CD1c-positive myeloid dendritic cell (primary cell): ENCODE data around the gene UTS2.

Source experiments
- DNase-seq: peaks from one replicate; pipeline ENCODE4 v3.0.0-alpha.2; 2016; ENCODE audit errors: extremely low spot score

The UTS2 gene, protein sequence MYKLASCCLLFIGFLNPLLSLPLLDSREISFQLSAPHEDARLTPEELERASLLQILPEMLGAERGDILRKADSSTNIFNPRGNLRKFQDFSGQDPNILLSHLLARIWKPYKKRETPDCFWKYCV

DNA sequence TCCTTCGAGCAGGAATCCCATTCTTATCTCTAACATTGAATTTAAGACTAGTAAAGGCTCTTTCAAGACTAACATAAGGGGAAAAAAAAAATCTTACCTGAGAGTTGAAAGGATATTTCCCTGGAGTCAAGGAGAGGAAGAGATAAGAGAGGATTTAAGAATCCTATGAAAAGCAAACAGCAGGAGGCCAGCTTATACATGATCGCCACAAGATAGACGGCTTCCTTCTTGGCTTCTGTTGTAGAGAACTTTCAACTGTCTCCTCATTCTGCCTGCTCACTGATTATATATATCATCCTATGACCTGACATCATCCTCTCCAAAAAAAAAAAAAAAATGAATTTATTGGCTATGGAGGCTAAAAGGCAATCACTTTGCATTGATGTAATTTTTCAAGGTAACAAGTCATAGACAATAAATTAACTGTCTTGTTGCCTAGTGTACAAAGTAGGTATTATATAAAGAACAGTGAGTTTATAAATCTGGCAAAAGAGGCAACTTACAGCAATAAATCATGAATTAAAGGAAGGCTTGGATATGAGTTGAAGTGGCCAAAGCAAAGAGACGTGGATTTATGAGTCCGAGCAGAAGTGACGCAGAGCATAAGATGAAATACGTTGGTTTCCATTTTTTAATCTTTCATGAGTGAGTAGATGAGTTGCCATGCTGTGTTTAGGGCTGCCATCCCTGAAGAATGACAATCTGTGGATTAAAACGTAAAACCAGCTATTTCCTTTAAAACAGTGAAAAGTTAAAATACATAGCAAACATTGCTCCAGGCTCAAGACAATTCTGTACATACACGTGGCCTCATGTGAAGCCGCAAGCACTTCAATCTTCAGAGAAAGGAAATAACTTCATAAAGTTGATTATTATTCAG is at the start of gene UTS2:
Gene UTS2 (minus strand): TSS at position 262 of the 880 bp plus-strand sequence. CDS start 62 bp downstream, at position 200.
- no peak for DNase-seq

DNA sequence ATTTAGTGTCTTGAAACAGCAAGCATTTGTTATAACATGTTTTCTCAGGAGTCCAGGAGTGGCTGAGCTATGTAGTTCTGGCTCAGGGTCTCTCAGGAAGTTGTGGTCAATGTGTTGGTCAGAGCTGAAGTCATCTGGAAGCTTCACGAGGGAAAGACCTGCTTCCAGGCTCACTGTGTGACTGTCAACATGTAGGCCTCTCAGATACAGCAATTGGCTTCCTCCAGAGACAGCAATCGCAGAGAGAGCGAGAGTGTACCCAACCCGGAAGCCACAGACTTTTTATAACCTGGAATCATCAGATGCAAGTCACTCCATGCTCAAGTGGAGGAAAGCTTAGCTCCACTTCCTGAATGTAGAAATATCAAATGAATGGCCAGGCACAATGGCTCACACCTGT is 46.9 kb upstream of the UTS2 start:
- no peak for DNase-seq

DNA sequence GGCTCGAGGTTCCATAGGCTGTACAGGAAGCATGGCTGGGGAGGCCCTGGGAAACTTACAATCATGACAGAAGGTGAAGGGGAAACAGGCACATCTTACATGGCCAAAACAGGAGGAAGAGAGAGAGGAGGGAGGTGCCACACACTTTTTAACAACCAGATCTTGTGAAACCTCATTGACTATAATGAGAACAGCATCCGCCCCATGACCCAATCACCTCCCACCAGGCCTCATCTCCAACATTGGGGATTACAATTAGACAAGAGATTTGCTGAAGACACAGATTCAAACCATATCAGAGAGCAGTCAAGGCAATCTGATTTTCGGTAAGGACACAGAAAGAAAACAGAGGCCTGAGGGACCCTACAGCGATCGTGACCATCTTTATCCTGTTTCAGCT is 46.1 kb upstream of the UTS2 start:
- DNase-seq, result no peak

DNA sequence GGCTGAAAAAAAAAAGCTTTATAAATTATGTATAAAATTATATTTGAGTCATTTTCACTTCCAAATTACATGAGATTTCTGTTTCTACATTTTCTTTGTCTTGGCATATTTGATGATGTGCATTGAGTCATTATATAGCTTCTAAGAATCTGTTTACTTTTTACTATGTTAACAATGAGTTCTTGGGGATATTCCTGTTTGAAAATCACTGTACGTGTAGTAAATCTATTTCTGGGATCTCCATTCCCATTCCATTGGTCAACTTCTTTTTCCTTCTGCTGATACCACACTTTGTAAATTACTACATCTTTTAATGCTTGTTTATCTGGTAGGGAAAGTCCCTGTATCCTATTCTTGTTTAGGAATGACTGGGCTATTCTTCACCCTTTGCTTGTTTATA is 44.1 kb upstream of the UTS2 start:
- no peak for DNase-seq

DNA sequence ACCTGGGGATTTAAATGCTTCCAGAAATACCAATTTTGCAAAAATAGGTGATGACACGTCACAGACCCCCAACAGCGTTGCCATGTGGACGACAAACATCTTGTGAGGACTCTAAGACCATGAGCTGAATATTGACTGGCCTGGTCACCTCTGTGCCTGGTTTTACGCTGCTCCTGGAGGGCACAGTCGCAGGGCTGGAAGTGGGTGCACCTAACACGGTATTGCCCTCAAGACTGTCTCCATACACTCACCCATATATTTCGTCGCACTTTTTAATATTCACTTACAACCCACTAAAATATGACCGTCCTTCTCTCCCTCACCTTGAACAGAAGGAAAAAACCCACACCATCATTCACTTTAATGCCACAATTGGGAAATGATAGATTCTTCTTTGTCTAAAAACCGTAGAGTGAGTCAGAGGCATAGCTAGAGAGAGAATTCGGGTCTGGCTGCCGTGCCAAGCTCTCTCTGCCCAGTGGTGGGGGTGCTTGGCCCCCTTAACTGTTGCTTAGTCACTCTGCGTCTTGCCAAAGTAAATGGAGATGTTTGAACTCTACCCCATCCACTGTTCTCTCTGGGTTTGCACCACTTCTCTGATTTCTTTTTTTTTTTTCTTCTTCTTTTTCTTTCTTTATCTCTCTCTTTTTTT is 40.8 kb upstream of the UTS2 start:
- no peak for DNase-seq

DNA sequence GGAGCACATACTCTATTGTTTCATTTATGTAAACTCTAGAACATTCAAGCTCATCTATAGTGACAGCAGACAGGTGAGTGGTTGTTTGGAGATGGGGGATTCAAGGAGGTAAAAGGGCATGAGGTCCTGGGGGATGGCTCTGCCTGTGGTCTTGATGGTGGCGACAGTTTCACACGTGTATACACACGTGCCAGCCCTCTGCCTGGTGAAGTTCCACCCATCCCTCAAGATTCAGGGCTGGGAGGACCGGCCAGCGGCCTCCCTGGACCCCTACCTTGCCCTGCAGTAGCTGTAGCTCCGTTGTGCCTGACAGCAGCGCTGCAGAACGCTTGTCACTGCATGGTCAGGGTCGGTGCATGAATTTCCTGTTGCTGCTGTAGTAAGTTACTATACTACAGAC is 38.9 kb upstream of the UTS2 start:
- DNase-seq, result no peak

DNA sequence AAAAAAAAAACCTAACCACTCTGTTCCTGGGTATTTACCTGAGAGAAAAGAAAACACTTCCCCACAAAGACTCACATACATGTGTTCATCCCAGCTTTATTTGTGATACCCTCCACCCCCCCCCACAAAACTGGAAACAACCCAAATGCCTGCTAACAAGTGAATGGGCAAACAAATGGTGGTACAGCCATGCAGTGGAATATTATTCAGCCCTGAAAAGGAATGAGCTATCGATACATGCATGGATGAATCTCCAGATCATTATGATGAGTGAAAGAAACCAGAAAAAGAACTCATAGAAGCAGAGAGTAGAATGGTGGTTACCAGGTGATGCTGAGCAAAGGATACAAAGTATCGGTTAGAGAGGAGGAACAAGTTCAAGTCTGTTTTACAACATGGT is 38.0 kb upstream of the UTS2 start:
- DNase-seq, result no peak

DNA sequence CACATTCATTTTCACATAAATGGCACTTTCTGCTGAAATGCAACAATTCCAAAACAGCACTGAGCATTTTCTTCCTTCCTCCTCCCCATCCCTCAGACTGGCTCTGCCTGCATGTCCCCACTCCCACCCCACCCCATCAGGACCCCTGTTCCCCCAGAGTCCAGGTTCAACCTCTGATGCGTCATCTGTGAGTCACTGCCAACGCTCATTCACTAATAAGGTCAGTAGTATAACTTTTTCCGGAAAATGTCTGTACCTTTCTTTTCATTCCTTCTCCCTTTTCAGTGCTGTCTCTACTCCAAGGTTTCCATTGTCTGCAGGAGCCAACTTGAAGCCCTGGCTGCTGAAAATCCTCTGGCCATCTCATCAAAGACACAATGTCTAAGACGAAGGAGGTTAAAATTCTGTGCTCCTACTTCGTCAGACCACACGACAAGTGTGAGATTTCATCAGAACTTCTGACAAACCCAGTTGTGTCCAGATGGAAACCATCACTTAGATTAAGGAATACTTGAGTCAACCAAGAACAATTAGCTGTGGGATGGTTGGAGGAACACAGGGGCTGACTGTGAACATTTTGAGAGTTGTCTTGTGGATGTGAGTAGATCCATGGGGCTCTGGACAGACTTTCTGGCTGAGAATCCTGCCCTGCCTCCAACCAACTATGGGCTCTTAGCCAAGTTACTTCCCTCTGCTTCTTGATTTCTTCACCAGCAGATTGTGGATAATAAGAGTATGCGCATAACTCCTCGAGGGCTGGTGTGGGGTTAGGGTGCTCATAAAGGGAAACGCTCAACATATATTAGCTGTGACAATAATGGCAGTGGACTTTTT is 35.6 kb upstream of the UTS2 start:
- no peak for DNase-seq

DNA sequence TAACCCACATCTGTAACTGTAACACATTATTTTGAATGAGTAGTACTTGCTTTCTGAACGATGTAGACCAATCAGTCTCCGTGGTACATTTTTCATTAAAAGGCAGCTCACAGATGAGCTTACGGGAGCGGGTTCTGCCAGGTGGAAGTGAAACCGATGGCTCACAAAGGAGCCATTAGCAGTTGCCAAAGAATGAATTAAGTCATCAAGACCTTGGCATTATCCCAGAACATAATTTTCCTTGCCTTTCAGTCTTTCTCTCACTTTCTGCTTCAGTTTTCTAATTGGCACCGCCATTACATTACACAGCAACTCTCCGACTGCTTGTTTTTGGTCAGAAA is 33.5 kb upstream of the UTS2 start:
- DNase-seq, result peak; percentile 53

DNA sequence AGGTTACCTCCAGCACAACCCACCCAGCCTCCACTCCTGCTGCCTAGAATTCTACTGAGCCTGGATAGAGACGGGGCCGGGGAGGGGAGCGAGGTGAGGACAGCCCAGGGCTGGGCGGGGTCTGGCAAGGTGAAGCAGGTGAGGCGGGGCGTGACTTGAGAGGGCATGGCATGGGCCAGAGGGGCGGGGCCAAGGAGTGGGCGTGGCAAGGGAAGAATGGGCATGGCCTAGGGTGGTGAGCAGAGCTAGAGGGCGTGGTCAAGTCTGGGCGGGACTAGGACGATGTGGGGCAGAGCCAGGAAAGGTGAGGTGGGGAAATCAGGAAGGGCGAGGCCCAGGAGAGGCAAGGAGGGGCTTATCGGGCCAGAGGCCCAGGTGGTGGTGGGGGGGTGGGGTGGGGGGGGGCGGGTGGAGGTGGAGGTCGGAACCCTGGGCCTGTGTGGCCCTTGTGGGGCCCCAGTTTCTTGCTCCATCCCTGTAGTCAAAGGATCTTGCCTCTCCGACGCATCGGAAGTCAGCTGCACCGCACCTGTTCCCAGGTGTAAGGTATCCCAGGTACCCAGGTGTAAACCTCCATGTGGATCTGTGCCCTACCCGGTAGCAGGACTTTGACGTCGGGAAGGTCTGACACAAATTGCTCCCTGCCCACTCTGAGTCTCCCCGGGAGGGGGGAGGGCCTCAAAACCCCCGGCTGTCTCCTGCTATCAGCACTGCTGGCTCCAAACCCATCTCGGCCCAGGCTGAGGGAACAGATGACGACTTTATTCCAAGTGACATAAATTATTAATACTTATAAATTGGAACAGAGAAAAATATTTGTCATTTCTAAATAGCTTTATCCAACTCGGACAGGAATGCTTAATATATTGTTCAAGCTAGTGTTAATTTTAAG is 32.9 kb upstream of the UTS2 start:
- DNase-seq, result no peak

DNA sequence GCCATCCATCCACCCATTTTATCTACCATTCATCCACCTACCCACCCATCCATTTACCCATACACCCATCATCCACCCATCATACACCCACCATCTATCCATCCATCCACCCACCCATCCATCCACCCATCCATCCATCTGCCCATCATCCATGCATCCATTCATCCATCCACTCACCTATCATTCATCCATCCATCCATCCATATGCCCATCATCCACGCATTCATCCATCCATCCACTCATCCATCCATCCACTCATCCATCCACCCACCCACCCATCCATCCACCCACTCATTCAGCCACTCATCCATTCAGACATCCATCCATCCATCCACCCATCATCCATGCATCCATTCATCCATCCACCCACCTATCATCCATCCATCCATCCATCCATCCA is 31.9 kb upstream of the UTS2 start:
- no peak for DNase-seq

DNA sequence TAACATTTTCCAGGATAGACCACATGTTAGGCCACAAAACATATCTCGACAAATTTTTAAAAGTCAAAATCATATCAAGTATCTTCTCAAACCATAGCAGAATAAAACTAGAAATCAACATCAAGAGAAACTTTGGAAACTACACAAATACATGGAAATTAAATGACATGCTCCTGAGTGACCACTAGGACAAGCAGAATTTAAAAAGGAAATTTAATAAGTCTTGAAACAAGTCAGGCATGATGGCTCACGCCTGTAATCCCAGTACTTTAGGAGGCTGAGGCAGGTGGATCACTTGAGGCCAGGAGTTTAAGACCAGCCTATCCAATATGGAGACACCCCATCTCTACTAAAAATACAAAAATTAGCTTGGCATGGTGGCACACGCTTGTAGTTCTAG is 26.4 kb upstream of the UTS2 start:
- DNase-seq, result no peak

DNA sequence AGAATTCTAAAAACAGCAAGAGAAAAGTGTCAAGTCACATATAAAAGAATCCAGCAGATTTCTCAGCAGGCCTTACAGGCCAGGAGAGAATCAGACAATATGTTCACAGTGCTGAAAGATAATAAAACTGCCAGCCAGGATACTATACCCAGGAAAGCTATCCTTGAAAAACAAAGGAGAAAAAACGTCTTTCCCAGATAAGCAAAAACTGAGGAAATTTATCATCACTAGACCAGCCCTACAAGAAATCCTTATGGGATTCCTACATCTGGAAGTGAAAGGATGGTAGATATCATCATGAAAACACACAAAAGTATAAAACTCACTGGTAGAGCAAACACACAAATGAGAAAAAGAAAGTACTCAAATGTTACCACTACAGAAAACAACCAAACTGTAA is 25.2 kb upstream of the UTS2 start:
- no peak for DNase-seq

DNA sequence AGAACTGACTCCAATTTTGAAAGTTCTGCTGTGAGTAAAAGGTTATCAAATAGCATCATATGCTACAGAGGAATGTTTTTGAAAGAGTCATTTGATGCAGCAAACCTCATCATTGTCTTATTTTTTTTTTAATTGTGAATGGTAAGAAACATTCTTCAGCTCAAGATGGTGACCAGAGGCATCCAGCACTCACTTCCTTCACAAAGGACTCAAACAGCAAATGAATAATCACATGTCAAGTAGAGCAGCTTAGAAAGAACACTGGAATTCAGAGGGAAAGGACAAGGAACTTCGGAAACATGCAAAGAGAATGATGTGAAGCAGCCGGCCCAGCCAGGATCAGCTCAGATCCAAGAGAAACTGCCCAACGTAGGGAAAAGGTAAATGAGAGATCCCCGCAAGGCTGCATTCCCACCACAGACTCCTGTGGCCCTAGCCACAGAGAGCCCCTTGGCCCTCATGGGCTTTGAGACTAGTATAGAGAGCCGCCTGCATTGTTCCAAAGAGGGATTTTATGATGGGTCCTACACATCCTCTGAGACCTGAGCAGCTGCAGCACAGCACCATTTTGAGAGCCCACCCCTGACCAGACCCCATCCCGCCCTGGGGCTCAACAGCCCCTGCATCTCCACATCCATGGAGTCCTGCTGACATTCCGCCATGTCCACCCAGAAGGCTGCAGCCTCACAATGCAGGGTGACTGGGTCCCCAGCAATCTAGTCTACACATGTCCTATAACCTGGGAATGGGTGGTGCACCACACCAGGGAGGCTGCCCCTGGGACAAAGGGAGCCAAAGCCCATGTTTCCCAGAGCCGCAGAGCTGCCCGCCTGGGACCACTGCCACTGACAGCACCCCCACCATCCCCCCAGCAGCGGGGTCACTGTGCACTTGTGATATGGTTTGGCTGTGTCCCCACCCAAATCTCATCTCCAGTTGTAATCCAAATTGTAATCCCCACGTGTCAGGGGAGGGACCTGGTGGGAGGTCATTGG is 21.2 kb upstream of the UTS2 start:
- DNase-seq, result no peak

DNA sequence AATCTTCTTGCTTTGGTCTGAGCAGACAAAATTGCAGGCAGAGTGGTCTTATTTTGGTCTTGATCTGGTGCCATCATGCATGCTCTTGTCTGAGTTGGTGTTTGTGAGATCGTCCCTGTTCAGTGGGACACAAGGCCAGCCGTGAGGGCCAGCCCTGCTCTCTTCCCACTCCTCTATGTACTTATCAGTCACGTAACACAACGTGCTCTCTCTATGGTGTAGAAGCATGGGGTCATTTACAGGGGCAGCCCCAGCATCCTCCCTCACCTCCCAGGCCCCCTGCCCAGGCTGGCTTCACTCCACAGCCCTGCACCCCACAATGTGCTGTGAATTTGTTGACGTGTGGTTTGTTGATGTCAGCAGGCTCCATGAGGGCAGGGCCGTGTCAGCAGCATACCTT is 18.3 kb upstream of the UTS2 start:
- DNase-seq, result no peak

DNA sequence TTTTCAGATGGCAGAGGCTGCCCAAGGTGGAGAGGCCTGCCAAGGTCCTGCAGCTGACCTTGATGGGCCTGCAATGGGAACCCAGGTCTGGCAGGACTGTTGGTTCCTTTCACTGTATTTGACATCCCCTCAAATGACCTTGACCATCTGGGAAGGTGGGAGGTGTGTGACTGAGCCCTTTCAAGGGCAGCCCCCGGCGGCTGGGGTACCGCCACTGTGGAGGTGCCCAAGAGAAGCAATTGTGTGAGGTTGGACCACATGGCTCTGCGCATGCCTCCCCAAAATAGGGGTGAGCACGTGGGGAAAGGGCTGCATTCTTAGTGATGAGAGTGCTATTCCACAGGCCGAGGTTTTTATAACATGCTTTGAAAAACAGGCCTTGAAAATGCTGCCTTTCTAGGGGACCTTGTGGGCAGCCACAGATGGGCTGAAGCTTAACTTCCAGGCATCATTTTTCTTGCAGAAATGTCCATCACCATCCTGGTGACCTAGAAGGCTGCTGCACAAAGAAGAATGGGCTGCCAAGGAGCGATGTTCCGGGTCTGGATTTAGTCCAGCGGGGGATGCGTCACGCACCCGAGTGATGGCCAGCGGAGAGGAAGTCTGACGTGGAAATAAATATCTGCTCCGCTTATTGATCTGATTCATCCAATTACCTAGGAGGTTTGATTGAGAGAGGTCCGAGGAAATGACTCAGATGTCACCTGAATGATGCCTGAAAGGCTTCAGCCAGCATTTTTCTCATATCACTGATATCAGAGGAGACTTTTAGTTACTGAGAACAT is 16.5 kb upstream of the UTS2 start:
- DNase-seq, result no peak

DNA sequence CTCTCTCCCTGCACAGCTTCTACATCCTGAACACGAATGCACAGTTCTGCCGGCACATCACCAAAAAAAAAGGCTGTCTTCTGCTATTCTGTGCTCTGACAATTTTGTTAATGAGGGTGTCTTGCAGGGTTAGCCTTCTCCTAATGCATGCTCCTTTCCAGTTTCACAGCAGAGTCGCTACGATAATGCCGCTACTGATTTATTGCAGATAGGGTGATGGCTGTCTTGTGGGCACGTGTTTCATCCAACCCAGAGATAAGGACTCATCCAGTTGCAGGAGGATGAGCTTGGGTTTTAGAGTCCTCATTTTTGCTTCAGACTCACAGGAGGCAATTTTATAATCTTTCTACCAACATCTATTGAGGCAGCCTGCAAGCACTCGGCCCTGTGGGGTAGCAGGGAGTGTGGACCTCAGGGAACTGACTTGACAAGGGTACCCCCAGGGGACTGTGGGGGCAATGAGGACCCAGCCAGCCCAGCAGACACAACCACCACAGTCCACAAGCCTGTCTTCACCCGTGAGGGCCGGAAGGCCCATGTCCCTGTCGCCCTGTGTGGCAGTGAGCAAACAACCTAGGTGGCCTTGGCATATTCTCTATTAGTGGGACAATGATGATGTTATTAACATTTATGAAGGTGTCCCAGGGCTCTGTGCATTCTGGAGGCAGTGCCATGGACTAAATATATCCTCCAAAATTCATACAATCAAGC is 15.4 kb upstream of the UTS2 start:
- no peak for DNase-seq

DNA sequence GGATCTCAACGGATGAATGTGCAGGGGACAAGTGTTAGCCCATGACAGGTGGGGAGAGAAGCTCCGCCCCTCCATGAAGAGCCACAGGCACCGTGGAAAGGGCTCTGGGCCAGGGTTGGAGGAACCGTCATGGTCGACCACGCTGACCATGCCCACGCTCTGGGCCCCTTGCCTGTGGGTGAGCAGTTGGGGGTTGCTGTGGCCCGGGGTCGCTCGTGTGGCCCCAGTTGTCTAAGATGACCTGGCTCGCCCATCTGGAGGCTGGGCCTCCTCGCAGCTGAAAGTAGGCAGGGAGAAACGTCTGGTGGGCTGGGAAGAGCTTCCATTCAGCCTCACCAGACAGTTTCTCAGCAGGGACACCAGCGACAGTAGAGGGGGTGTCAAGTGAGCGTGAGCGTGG is 13.1 kb upstream of the UTS2 start:
- no peak for DNase-seq
